ENCODE data around the gene USP31. TPM values are rescaled to one million over a fixed set of nuclear protein-coding genes. Genes with fewer than 3 reads are reported as not detected.
A peak's percentile ranks its signal among the peaks of the same experiment; 100 is the strongest.

The USP31 gene
- total and polyA plus RNA-seq, 2 of the 13 experiments (the other 11 are each of a cell fraction or from before 2014, with no cell fraction given), result 22.5 to 23.3 TPM

GRCh38 chr16:23143391-23143790, 5.9 kb downstream of the USP31 start (continued):
- no peak for TF ChIP-seq FOXO4 (CRISPR knock-in tag; conservative IDR thresholded peaks at IDR 0.05)
- no peak for TF ChIP-seq ZFP36 (IDR thresholded peaks at IDR 0.05; ENCODE audit: borderline replicate concordance, low read depth, low read length, partially characterized antibody)
- TF ChIP-seq HOXA7 (CRISPR knock-in tag; IDR thresholded peaks at IDR 0.05), result no peak
- no peak for TF ChIP-seq TRIM22 (IDR thresholded peaks at IDR 0.05)

GRCh38 chr16:23141959-23142740, 7.1 kb downstream of the USP31 start:
- ChIA-PET CTCF (ENCODE audit: low intra/inter-chr PET ratio, low total read pairs) (no interaction called here), POLR2A (interaction anchor here (0.7 to 3.9 kb wide), 7 partner anchors 8 to 49 kb away, joined by 3 to 22 read pairs (median 3); no protein-coding TSS in a partner anchor)
- no peaks in the 10 kb centered on the region; a peak in 1 of 5 replicates for H3K36me3 ChIP-seq (replicated peaks in 1 of 2; ENCODE audit: control insufficient read depth in 1 of 2, insufficient read depth in 2 of 2, low read length in 2 of 2)
- H3K9me3 ChIP-seq (ENCODE audit: low read length), result no peaks in the 10 kb centered on the region
- H3K4me3 ChIP-seq (replicated peaks in 1 of 3; ENCODE audit: insufficient read depth in 1 of 3, low read depth in 2 of 3, low read length in 3 of 3), result peak overlapping the region; percentile 18 to 65 (median 38)
- peak overlapping the region; percentile 61 for H3K9ac ChIP-seq (ENCODE audit: insufficient read depth, low read depth, low read length)
- H2AFZ ChIP-seq (ENCODE audit: low read length), result peak overlapping the region; percentile 9
- ATAC-seq (peak; percentile 90), DNase-seq (ENCODE audit: low spot score) (peak; percentile 84), FAIRE-seq (peak; percentile 81)
- peaks cover 94% of the 10 kb centered on the region for H3K4me1 ChIP-seq (ENCODE audit: insufficient read depth, low read length)
- BruUV-seq (replicated peaks), result no TSS peak
- 2% methylated on average over 7 of the region's 7 CpGs for WGBS (ENCODE audit: low lambda C conversion rate)
- in situ Hi-C loops (cut with HindIII; ENCODE audit: extremely low pct_ligation_motif_present, low pct_unique_long_range_greater_than_20kb) (loop anchor here (5.0 to 10.0 kb wide), 2 partner anchors 35 to 57 kb away; no protein-coding TSS in a partner anchor), intact Hi-C loops (cut with micrococcal nuclease; ENCODE audit: unreplicated experiment) (loop anchor here (2.0 to 5.0 kb wide), 2 partner anchors 15 to 50 kb away; no protein-coding TSS in a partner anchor)
- peak overlapping the region; percentile 90 for H3K4me2 ChIP-seq (ENCODE audit: low read depth, low read length)
- H3K27me3 ChIP-seq (ENCODE audit: control insufficient read depth in 1 of 2, insufficient read depth in 2 of 2, low read length in 2 of 2), result no peaks in the 10 kb centered on the region
- peaks cover 14% of the 10 kb centered on the region for H4K20me1 ChIP-seq (ENCODE audit: insufficient read depth, low read length)
- peaks cover 100% of the 10 kb centered on the region for H3K79me2 ChIP-seq (ENCODE audit: insufficient read depth, low read length)
- peak overlapping the region; percentile 81 for H3K27ac ChIP-seq (ENCODE audit: extremely low read length, insufficient read depth, low read length)
- TF ChIP-seq SNAPC2 (CRISPR knock-in tag; IDR thresholded peaks at IDR 0.05), result peak; percentile 62; the same call in 1 of the 2 replicates
- no peak for TF ChIP-seq ZNF556 (CRISPR knock-in tag; IDR thresholded peaks at IDR 0.05; ENCODE audit: borderline replicate concordance)
- no peak for TF ChIP-seq LCORL (IDR thresholded peaks at IDR 0.05)
- TF ChIP-seq LCORL (CRISPR knock-in tag; IDR thresholded peaks at IDR 0.05), result peak; percentile 77; the same call in 1 of the 2 replicates
- peak; percentile 66; the same call in 1 of the 2 replicates for TF ChIP-seq ZNF598 (CRISPR knock-in tag; IDR thresholded peaks at IDR 0.05; ENCODE audit: borderline replicate concordance)
- TF ChIP-seq SOX6 (IDR thresholded peaks at IDR 0.05), result no peak
- TF ChIP-seq SOX6 (CRISPR knock-in tag; IDR thresholded peaks at IDR 0.05), result peak; percentile 41; the same call in 1 of the 2 replicates
- TF ChIP-seq HES4 (CRISPR knock-in tag; IDR thresholded peaks at IDR 0.05; ENCODE audit: borderline replicate concordance), result no peak
- TF ChIP-seq ZNF33B (CRISPR knock-in tag; IDR thresholded peaks at IDR 0.05), result no peak
- TF ChIP-seq ESRRA (CRISPR knock-in tag; IDR thresholded peaks at IDR 0.05; ENCODE audit: low read depth), result peak; percentile 51; the same call in 1 of the 2 replicates
- no peak for TF ChIP-seq ZSCAN20 (CRISPR knock-in tag; IDR thresholded peaks at IDR 0.05; ENCODE audit: borderline replicate concordance)
- TF ChIP-seq ZNF12 (CRISPR knock-in tag; IDR thresholded peaks at IDR 0.05), result no peak; the same call in 1 of the 2 replicates
- TF ChIP-seq ZNF430 (CRISPR knock-in tag; IDR thresholded peaks at IDR 0.05), result no peak
- TF ChIP-seq ZNF660 (CRISPR knock-in tag; IDR thresholded peaks at IDR 0.05; ENCODE audit: borderline replicate concordance, low read depth), result no peak
- no peak for TF ChIP-seq MATR3 (CRISPR knock-in tag; IDR thresholded peaks at IDR 0.05)
- TF ChIP-seq ZNF333 (CRISPR knock-in tag; IDR thresholded peaks at IDR 0.05; ENCODE audit: borderline replicate concordance), result no peak
- TF ChIP-seq NFIB (CRISPR knock-in tag; IDR thresholded peaks at IDR 0.05; ENCODE audit: borderline replicate concordance), result no peak
- no peak for TF ChIP-seq ATM (IDR thresholded peaks at IDR 0.05; ENCODE audit: borderline replicate concordance)

Data from HepG2 (cell line).